GM12872 (cell line): ENCODE measurements around the gene CCDC85C.

ENCODE experiments used
- CTCF ChIP-seq: IDR thresholded peaks from 3 replicates; pipeline ENCODE4 v1.5.1; 2011; ENCODE audit warnings: low read depth, mild to moderate bottlenecking, low read length, moderate library complexity; ENCODE audit not compliant: insufficient read depth

The CCDC85C gene

GRCh38 chr14:99521176-99522024, 82.6 kb downstream of the CCDC85C start:
- TF ChIP-seq CTCF = no peak

GRCh38 chr14:99520571-99521081, 83.4 kb downstream of the CCDC85C start:
- no peak for TF ChIP-seq CTCF

GRCh38 chr14:99519931-99520421, 84.0 kb downstream of the CCDC85C start:
- TF ChIP-seq CTCF = no peak

- no peak for TF ChIP-seq CTCF
Measured at GRCh38 chr14:99519347-99519881, 84.6 kb downstream of the CCDC85C start.

- TF ChIP-seq CTCF = peak; percentile 97
Measured at GRCh38 chr14:99518441-99519346, 85.3 kb downstream of the CCDC85C start.

GRCh38 chr14:99517643-99518381, 86.2 kb downstream of the CCDC85C start:
- TF ChIP-seq CTCF = no peak
